Measurements from ENCODE around the gene KNDC1.

The KNDC1 gene

GRCh38 chr10:133191651-133192050 is 31.6 kb downstream of the KNDC1 start:
- no peak for DNase-seq (ENCODE audit: low read depth in 2 of 2)

GRCh38 chr10:133194151-133194550 is 34.1 kb downstream of the KNDC1 start:
- no peak for DNase-seq (ENCODE audit: low read depth in 2 of 2)

GRCh38 chr10:133195096-133195495 is 35.1 kb downstream of the KNDC1 start:
- DNase-seq (ENCODE audit: low read depth in 2 of 2) = no peak

- DNase-seq (ENCODE audit: low read depth in 2 of 2) = no peak
Measured at GRCh38 chr10:133195611-133196010, 35.6 kb downstream of the KNDC1 start.

- no peak for DNase-seq (ENCODE audit: low read depth in 2 of 2)
Measured at GRCh38 chr10:133196221-133196915, 36.3 kb downstream of the KNDC1 start.

- DNase-seq (ENCODE audit: low read depth in 2 of 2) = no peak
Measured at GRCh38 chr10:133196936-133197758, 37.1 kb downstream of the KNDC1 start.

- DNase-seq (ENCODE audit: low read depth in 2 of 2) = no peak
Measured at GRCh38 chr10:133197786-133198185, 37.8 kb downstream of the KNDC1 start.

- DNase-seq (ENCODE audit: low read depth in 2 of 2) = no peak
Measured at GRCh38 chr10:133198206-133198605, 38.2 kb downstream of the KNDC1 start.

GRCh38 chr10:133198621-133199487 is 38.8 kb downstream of the KNDC1 start:
- no peak for DNase-seq (ENCODE audit: low read depth in 2 of 2)

GRCh38 chr10:133199488-133199885 is 39.5 kb downstream of the KNDC1 start:
- no peak for DNase-seq (ENCODE audit: low read depth in 2 of 2)

- DNase-seq (ENCODE audit: low read depth in 2 of 2) = no peak
Measured at GRCh38 chr10:133199992-133200611, 40.1 kb downstream of the KNDC1 start.

GRCh38 chr10:133200621-133201031 is 40.6 kb downstream of the KNDC1 start:
- no peak for DNase-seq (ENCODE audit: low read depth in 2 of 2)

GRCh38 chr10:133201151-133201947 is 41.3 kb downstream of the KNDC1 start:
- no peak for DNase-seq (ENCODE audit: low read depth in 2 of 2)

GRCh38 chr10:133201948-133202725 is 42.1 kb downstream of the KNDC1 start:
- no peak for DNase-seq (ENCODE audit: low read depth in 2 of 2)

GRCh38 chr10:133202778-133203651 is 43.0 kb downstream of the KNDC1 start:
- no peak for DNase-seq (ENCODE audit: low read depth in 2 of 2)

GRCh38 chr10:133203652-133204195 is 43.7 kb downstream of the KNDC1 start:
- no peak for DNase-seq (ENCODE audit: low read depth in 2 of 2)

- no peak for DNase-seq (ENCODE audit: low read depth in 2 of 2)
Measured at GRCh38 chr10:133204226-133205015, 44.4 kb downstream of the KNDC1 start.

- DNase-seq (ENCODE audit: low read depth in 2 of 2) = no peak
Measured at GRCh38 chr10:133205146-133205545, 45.1 kb downstream of the KNDC1 start.

Measured in stimulated activated CD8-positive, alpha-beta memory T cell treated with anti-CD3 and anti-CD28 coated beads, Interleukin-7, amount 100 ng/mL, for 4 hours (primary cell).